Nephron progenitor cell (in vitro differentiated cells): ENCODE data around the gene SPINT2.
A peak's percentile ranks its signal among the peaks of the same experiment; 100 is the strongest.

Experiments used
- DNase-seq: peaks from one replicate; pipeline ENCODE4 v3.0.0; 2021
- H3K27ac Mint-ChIP-seq: 2 replicates; pipeline ENCODE4 v1.8.0; 2021; ENCODE audit warnings: mild to moderate bottlenecking, moderate library complexity, mixed read lengths
- H3K27me3 Mint-ChIP-seq: 2 replicates; pipeline ENCODE4 v1.8.0; 2021; ENCODE audit warnings: mild to moderate bottlenecking, low read depth, mixed read lengths; ENCODE audit not compliant: poor library complexity
- H3K36me3 Mint-ChIP-seq: 2 replicates; pipeline ENCODE4 v1.8.0; 2021; ENCODE audit warnings: low read depth, mixed read lengths
- H3K4me1 Mint-ChIP-seq: 2 replicates; pipeline ENCODE4 v1.8.0; 2021; ENCODE audit warnings: mixed read lengths
- H3K4me3 Mint-ChIP-seq: 2 replicates; pipeline ENCODE4 v1.8.0; 2021; ENCODE audit warnings: mild to moderate bottlenecking, moderate library complexity, mixed read lengths
- H3K9me3 Mint-ChIP-seq: 2 replicates; pipeline ENCODE4 v1.8.0; 2021; ENCODE audit warnings: mild to moderate bottlenecking, moderate library complexity, mixed read lengths
- TF ChIP-seq, protein P1 (sequence below): fragments of 200-600 bp; sonication (generic); IDR thresholded peaks from 2 replicates; pipeline ENCODE4 v1.5.0; 2021; ENCODE audit warnings: antibody characterized with exemption

The SPINT2 gene

DNA sequence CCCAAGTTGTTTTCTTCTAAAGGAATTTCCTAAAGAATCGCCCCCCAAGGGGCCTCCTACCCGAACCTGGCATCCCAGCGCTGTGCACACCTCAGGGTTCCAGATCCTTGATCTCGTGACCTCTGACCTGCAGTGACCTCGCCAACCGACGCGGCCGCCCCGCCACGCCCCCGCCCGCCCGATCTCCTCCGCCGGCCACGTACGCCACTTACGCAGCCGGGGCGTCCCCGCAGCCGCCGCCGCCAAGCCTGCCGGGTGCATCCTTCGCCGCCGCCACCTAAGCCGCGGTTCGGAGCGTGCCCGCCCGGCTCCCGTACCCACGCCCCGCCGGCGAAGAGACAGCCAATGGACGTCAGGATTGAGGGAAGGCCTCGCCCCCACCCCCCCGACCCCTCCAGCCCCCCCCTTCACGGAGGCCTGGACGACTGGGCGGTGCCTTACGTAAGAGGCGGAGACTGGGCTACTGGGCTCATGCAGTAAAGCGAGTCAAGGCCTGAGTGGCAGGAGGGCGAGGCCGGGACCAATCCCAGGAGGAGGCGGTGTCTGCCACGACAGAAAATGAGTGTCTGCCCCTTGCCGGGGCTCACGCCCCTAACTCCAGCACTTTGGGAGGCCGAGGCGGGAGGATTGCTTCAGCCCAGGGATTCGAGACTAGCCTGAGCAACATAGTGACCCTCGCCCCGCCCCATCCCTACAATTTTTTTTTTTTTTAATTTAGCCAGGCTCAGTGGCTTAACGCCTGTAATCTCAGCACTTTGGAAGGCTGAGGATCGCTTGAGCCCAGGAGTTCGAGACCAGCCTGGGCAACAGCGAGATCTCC, 51.5 kb downstream of the SPINT2 start, which contains the start of gene YIF1B:
Gene YIF1B, minus strand, starts transcription at position 291 of the 820 bp plus-strand sequence. Its CDS starts 30 bp downstream, at position 261.
- Mint-ChIP-seq H3K9me3 (no peaks in the 10 kb centered on the region), H3K27me3 (peaks cover 53% of the 10 kb centered on the region), H3K27ac (peak within 1 kb of the TSS; percentile 91), H3K4me3 (peak within 1 kb of the TSS; percentile 90), H3K36me3 (no peaks in the 10 kb centered on the region), H3K4me1 (peaks cover 23% of the 10 kb centered on the region)
- TF ChIP-seq, protein P1, sequence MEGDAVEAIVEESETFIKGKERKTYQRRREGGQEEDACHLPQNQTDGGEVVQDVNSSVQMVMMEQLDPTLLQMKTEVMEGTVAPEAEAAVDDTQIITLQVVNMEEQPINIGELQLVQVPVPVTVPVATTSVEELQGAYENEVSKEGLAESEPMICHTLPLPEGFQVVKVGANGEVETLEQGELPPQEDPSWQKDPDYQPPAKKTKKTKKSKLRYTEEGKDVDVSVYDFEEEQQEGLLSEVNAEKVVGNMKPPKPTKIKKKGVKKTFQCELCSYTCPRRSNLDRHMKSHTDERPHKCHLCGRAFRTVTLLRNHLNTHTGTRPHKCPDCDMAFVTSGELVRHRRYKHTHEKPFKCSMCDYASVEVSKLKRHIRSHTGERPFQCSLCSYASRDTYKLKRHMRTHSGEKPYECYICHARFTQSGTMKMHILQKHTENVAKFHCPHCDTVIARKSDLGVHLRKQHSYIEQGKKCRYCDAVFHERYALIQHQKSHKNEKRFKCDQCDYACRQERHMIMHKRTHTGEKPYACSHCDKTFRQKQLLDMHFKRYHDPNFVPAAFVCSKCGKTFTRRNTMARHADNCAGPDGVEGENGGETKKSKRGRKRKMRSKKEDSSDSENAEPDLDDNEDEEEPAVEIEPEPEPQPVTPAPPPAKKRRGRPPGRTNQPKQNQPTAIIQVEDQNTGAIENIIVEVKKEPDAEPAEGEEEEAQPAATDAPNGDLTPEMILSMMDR, result no peak
- peak; percentile 95 for DNase-seq

DNA sequence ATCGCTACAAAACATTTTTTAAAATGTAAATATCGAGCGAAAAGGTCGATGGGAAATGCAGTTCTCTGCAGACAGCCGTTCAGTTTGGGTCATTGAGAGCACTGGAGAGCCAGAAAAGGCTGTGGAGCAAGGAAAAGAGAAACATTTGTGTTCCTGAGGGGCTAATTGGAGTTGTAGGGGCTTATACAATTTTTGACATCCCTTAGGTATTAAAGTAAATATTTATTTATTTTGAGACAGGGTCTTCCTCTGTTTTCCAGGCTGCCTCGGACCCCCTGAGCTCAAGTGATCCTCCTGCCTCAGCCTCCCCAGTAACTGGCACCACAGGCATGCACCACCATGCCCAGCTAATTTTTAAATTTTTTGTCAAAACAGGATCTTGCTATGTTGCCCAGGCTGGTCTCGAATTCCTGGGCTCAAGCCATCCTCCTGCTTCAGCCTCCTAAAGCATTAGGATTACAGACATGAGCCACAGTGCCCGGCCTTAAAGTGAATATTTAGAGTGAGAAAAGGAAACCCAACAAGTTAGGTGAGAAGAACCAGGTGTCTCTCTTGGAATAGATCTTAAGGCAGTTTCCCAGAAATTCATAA, 52.2 kb downstream of the SPINT2 start:
- H3K27ac Mint-ChIP-seq, result no peak overlapping the region
- peaks cover 60% of the 10 kb centered on the region for H3K27me3 Mint-ChIP-seq
- H3K4me3 Mint-ChIP-seq, result peak overlapping the region; percentile 90
- H3K4me1 Mint-ChIP-seq, result peaks cover 23% of the 10 kb centered on the region
- no peaks in the 10 kb centered on the region for H3K36me3 Mint-ChIP-seq
- no peaks in the 10 kb centered on the region for H3K9me3 Mint-ChIP-seq
- TF ChIP-seq, protein P1, result no peak
- no peak for DNase-seq

DNA sequence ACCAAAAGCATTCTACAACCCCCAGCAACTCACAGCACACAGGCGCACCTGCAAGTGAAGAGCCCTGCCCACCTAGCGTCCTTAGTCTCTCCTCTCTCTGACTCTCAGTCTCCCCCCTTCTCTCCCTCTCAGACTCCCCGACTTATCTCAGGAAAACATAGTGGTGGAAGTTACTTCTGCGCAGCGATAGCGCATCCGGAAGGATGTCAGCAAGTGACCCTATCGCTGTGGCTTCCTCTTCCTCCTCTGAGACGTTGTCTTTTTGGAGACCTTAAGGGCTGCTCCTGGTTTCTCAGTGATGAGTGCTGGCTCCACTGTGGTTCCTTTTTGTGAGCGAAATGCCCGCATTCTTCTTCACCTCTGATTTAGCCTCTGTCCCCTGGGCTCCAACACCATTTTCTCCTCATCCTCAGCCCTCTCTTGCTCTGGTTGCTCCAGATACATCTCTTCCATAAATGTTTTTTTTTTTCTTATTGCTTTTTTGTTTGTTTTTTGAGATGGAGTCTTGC, 52.8 kb downstream of the SPINT2 start:
- Mint-ChIP-seq H3K27me3 (peaks cover 63% of the 10 kb centered on the region), H3K27ac (no peak overlapping the region), H3K36me3 (no peaks in the 10 kb centered on the region), H3K4me3 (peak overlapping the region; percentile 21), H3K9me3 (no peaks in the 10 kb centered on the region), H3K4me1 (peaks cover 23% of the 10 kb centered on the region)
- TF ChIP-seq, protein P1, result no peak
- no peak for DNase-seq

DNA sequence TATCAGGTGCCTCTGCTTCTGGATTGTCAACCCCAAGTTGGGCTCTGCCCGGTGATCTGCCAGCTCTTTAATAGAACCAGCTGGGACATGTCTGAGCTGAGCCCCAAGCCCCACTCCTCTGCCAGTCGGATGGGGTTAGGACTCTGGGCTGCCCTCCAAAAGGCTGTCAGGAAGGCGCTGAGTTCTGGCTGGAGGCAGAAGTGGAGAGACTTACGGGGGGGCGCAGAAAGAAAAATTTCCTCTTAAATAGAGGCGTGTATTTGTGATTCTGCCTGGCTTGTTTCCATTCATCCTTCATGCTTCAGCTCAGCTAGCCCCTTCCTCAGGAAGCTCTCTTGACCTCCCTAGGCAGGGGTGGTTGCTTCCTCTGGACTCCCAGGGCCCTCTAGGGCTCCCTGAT, 54.3 kb downstream of the SPINT2 start:
- TF ChIP-seq, protein P1, result no peak
- H3K27ac Mint-ChIP-seq, result no peak overlapping the region
- DNase-seq, result no peak
- H3K4me3 Mint-ChIP-seq, result no peak overlapping the region
- H3K27me3 Mint-ChIP-seq, result peaks cover 78% of the 10 kb centered on the region
- no peaks in the 10 kb centered on the region for H3K9me3 Mint-ChIP-seq
- no peaks in the 10 kb centered on the region for H3K36me3 Mint-ChIP-seq
- H3K4me1 Mint-ChIP-seq, result peaks cover 20% of the 10 kb centered on the region

DNA sequence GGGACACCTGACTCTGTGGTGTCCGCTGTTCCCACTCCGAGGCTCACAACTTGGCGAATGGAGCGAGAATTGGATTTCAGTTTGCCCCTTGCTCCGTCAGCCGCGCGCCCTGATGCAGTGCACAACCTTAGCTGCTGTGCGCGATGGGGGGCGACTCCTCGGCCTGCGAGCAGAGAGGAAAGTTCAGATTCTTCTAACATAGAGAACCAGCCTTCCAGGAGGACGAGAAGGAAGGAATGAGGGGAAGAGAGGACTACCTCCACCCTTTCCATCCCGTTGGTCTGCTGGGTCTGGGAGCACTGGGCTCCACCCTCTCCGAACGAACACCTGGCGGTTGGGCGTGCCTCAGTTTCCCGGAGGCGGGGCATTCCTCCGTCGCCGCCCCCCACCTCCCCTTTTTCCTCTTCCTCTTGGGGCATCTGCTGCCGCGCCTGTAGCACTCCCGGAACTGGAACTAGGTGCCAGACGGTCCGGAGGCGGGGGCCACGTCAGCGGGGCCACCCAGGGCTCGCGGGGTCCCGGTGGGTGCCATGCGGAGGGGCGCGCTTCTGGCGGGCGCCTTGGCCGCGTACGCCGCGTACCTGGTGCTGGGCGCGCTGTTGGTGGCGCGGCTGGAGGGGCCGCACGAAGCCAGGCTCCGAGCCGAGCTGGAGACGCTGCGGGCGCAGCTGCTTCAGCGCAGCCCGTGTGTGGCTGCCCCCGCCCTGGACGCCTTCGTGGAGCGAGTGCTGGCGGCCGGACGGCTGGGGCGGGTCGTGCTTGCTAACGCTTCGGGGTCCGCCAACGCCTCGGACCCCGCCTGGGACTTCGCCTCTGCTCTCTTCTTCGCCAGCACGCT, 55.3 kb downstream of the SPINT2 start, which contains the start of gene KCNK6:
Gene KCNK6, plus strand, starts transcription at position 425 of the 838 bp plus-strand sequence. Its CDS starts 106 bp downstream, at position 531.
- Mint-ChIP-seq H3K36me3 (no peaks in the 10 kb centered on the region), H3K4me1 (peaks cover 17% of the 10 kb centered on the region), H3K27me3 (peaks cover 78% of the 10 kb centered on the region), H3K4me3 (peak within 1 kb of the TSS; percentile 73), H3K27ac (no peak within 1 kb of the TSS), H3K9me3 (no peaks in the 10 kb centered on the region)
- TF ChIP-seq, protein P1, result no peak
- peak; percentile 65 for DNase-seq
